CD14-positive monocyte (primary cell): ENCODE data around the gene SMIM3. TPM values are rescaled to one million over a fixed set of nuclear protein-coding genes. Genes with fewer than 3 reads are reported as not detected.
"Not testable (repeated sequence)": the region's sequence is repeated elsewhere in the genome, so short reads cannot be mapped to it uniquely, and the experiment has no call there.

ENCODE experiments used
- DNase-seq, 3 donors: peaks; one replicate each; pipeline ENCODE4 v3.0.0-alpha.2; 2011 to 2022
- H2AFZ ChIP-seq: 2 replicates; pipeline ENCODE4 v1.6.0; 2012; ENCODE audit warnings: mild to moderate bottlenecking, low read depth, low read length, inconsistent platforms; ENCODE audit not compliant: insufficient read depth, poor library complexity, severe bottlenecking
- H3K27ac ChIP-seq, 2 donors: 1 replicate in 1 of 2; 2 replicates in 1 of 2; pipeline ENCODE4 v1.5.1; 2012 to 2013; ENCODE audit warnings: low read length in 2 of 2, control low read depth in 1 of 2, inconsistent platforms in 1 of 2, low read depth in 1 of 2, mild to moderate bottlenecking in 1 of 2
- H3K27me3 ChIP-seq, 2 donors: one replicate each; pipeline versions ENCODE4 v1.6.0 to v1.6.1; 2011 to 2013; ENCODE audit warnings: low read length in 2 of 2; ENCODE audit not compliant: control insufficient read depth in 2 of 2, insufficient read depth in 2 of 2
- H3K36me3 ChIP-seq, 2 donors: replicated peaks in 1 of 2; 1 replicate in 1 of 2; 2 replicates in 1 of 2; pipeline versions ENCODE4 v1.5.1 to v1.6.1; 2012 to 2013; ENCODE audit warnings: low read length in 2 of 2, control low read depth in 1 of 2, inconsistent platforms in 1 of 2, mild to moderate bottlenecking in 1 of 2; ENCODE audit not compliant: insufficient read depth in 2 of 2, control insufficient read depth in 1 of 2
- H3K4me1 ChIP-seq, 2 donors: 1 replicate in 1 of 2; 2 replicates in 1 of 2; pipeline versions ENCODE4 v1.5.1 to v1.6.1; 2012 to 2013; ENCODE audit warnings: low read length in 2 of 2, control low read depth in 1 of 2, inconsistent platforms in 1 of 2, mild to moderate bottlenecking in 1 of 2, moderate library complexity in 1 of 2; ENCODE audit not compliant: insufficient read depth in 2 of 2, control insufficient read depth in 1 of 2
- H3K4me2 ChIP-seq: replicated peaks from 2 replicates; pipeline ENCODE3; 2012; ENCODE audit warnings: low read length, moderate library complexity, mild to moderate bottlenecking; ENCODE audit not compliant: poor library complexity, severe bottlenecking; ENCODE audit errors: extremely low read depth
- H3K4me3 ChIP-seq, 3 experiments: fragments of 200-600 bp in 1 of 3; sonication (generic) in 1 of 3; replicated peaks in 1 of 3; 1 replicate in 2 of 3; 2 replicates in 1 of 3; pipeline ENCODE4 v1.5.1; 2011 to 2013; ENCODE audit warnings: low read length in 3 of 3, mild to moderate bottlenecking in 3 of 3, control low read depth in 2 of 3, low read depth in 2 of 3, inconsistent platforms in 1 of 3, moderate library complexity in 1 of 3
- H3K79me2 ChIP-seq: 2 replicates; pipeline ENCODE4 v1.6.0; 2012; ENCODE audit warnings: mild to moderate bottlenecking, control low read depth, inconsistent platforms, low read length, moderate library complexity; ENCODE audit not compliant: insufficient read depth
- H3K9ac ChIP-seq: 2 replicates; pipeline ENCODE4 v1.6.0; 2017; ENCODE audit warnings: low read length, mild to moderate bottlenecking; ENCODE audit not compliant: insufficient read depth, poor library complexity, severe bottlenecking
- H3K9me3 ChIP-seq, 2 donors: replicated peaks in 1 of 2; 1 replicate in 1 of 2; 2 replicates in 1 of 2; pipeline versions ENCODE4 v1.5.1 to v1.6.1; 2012 to 2013; ENCODE audit warnings: low read length in 2 of 2, control low read depth in 1 of 2; ENCODE audit not compliant: control insufficient read depth in 1 of 2, insufficient read depth in 1 of 2
- H4K20me1 ChIP-seq: 2 replicates; pipeline ENCODE4 v1.6.0; 2012; ENCODE audit warnings: mild to moderate bottlenecking, low read length, control low read depth, moderate library complexity; ENCODE audit not compliant: insufficient read depth
- H3K27ac Mint-ChIP-seq, 7 donors: one replicate each; pipeline ENCODE4 v1.8.0; 2020; ENCODE audit warnings: mild to moderate bottlenecking in 7 of 7, mixed read lengths in 7 of 7, moderate library complexity in 6 of 7, inconsistent platforms in 2 of 7
- H3K27me3 Mint-ChIP-seq, 3 donors: one replicate each; pipeline ENCODE4 v1.8.0; 2021 to 2022; ENCODE audit warnings: low read depth in 3 of 3, mild to moderate bottlenecking in 3 of 3, mixed read lengths in 3 of 3, moderate library complexity in 3 of 3, inconsistent platforms in 1 of 3
- H3K36me3 Mint-ChIP-seq, 2 donors: one replicate each; pipeline ENCODE4 v1.8.0; 2020; ENCODE audit warnings: mixed read lengths in 2 of 2, inconsistent platforms in 1 of 2, mild to moderate bottlenecking in 1 of 2
- H3K4me1 Mint-ChIP-seq: one replicate; pipeline ENCODE4 v1.8.0; 2020; ENCODE audit warnings: mild to moderate bottlenecking, mixed read lengths
- H3K4me3 Mint-ChIP-seq, 2 donors: one replicate each; pipeline ENCODE4 v1.8.0; 2020; ENCODE audit warnings: mild to moderate bottlenecking in 2 of 2, mixed read lengths in 2 of 2, moderate library complexity in 1 of 2
- H3K9me3 Mint-ChIP-seq, 7 donors: one replicate each; pipeline ENCODE4 v1.8.0; 2020 to 2022; ENCODE audit warnings: mixed read lengths in 7 of 7, mild to moderate bottlenecking in 6 of 7, moderate library complexity in 6 of 7, inconsistent platforms in 2 of 7
- CTCF ChIP-seq: fragments of 200-600 bp; IDR thresholded peaks from one replicate; pipeline ENCODE4 v1.8.0; 2022; ENCODE audit warnings: antibody characterized with exemption, mild to moderate bottlenecking
- WGBS: methylation state at CpG from one replicate; pipeline ENCODE4 v1.1.5; 2013; ENCODE audit warnings: missing lambda C conversion rate; ENCODE audit not compliant: insufficient coverage; 5-methylcytosine and 5-hydroxymethylcytosine counted together
- intact Hi-C, 2 donors: fragments of 100-400 bp; cut with micrococcal nuclease; formaldehyde crosslinking; loops; one replicate each; pipeline versions ENCODE4 v1.15.0 to v1.15.1; 2023
- polyA plus RNA-seq, 3 donors: library from polyadenylated mRNA; depleted of rRNA in 1 of 3; unstranded in 2 of 3; stranded (reverse) in 1 of 3; fragments of 300-500 nt in 2 of 3; fragments of >200 nt in 1 of 3; fragmentation: Illumina TruSeq in 2 of 3; gene quantifications; 1 replicate in 2 of 3; 2 replicates in 1 of 3; pipeline ENCODE4 v1.2.3, GENCODE V29; 2012 to 2021

SMIM3 gene
- polyA plus RNA-seq, 3 donors: 41.7 to 52.2 (median 45.4) TPM

- Histone ChIP-seq H3K4me3 (no peak overlapping the region), H3K79me2 (peaks cover 89% of the 10 kb centered on the region), H2AFZ (no peak overlapping the region), H3K27ac (peak overlapping the region in 1 of 2 donors; percentile 46), H3K9ac (no peak overlapping the region), H3K4me2 (no peak overlapping the region), H3K27me3 (no peaks in the 10 kb centered on the region), H3K9me3 (no peaks in the 10 kb centered on the region), H3K36me3 (peaks cover 19 to 47% of the 10 kb centered on the region in 2 donors), H3K4me1 (peaks cover 17 to 19% of the 10 kb centered on the region in 2 donors), H4K20me1 (peaks cover 37% of the 10 kb centered on the region)
- no peak for TF ChIP-seq CTCF
- intact Hi-C loops: loop anchor here (5.0 kb wide), 2 partner anchors 38 to 43 kb away; partner anchors contain the start of gene SMIM3 (in 1 of the 2)
- peaks cover 60 to 81% of the 10 kb centered on the region in 2 donors for H3K36me3 Mint-ChIP-seq
- H3K27ac Mint-ChIP-seq: peak overlapping the region in 2 of 7 donors; percentile 9 to 68
- H3K27me3 Mint-ChIP-seq: no peaks in the 10 kb centered on the region
- no CpG with 5 or more reads among the region's 7 CpGs for WGBS
- no peak overlapping the region for H3K4me3 Mint-ChIP-seq
- no peak for DNase-seq
- H3K4me1 Mint-ChIP-seq: peaks cover 47% of the 10 kb centered on the region
- H3K9me3 Mint-ChIP-seq: peaks cover 0 to 3% (median 0%) of the 10 kb centered on the region in 7 donors
Observed at GRCh38 chr5:150738862-150739261, 39.7 kb upstream of the SMIM3 start.

GRCh38 chr5:150740992-150741391 lies 37.6 kb upstream of the SMIM3 start:
- Mint-ChIP-seq H3K27ac (no peak overlapping the region), H3K9me3 (peaks cover 0 to 3% (median 0%) of the 10 kb centered on the region in 7 donors), H3K27me3 (no peaks in the 10 kb centered on the region), H3K4me3 (no peak overlapping the region), H3K4me1 (peaks cover 39% of the 10 kb centered on the region), H3K36me3 (peaks cover 59 to 80% of the 10 kb centered on the region in 2 donors)
- no peak overlapping the region for H3K9ac ChIP-seq
- no peak for TF ChIP-seq CTCF
- H3K4me1 ChIP-seq: no peaks in the 10 kb centered on the region
- H3K4me2 ChIP-seq: no peak overlapping the region
- DNase-seq: no peak
- no peak overlapping the region for H3K27ac ChIP-seq
- peaks cover 37% of the 10 kb centered on the region for H4K20me1 ChIP-seq
- H3K36me3 ChIP-seq: peaks cover 19 to 47% of the 10 kb centered on the region in 2 donors
- no peaks in the 10 kb centered on the region for H3K27me3 ChIP-seq
- intact Hi-C loops: no loop called here
- H2AFZ ChIP-seq: no peak overlapping the region
- peaks cover 71% of the 10 kb centered on the region for H3K79me2 ChIP-seq
- no peak overlapping the region for H3K4me3 ChIP-seq
- no peaks in the 10 kb centered on the region for H3K9me3 ChIP-seq

- H3K9me3 ChIP-seq, intact Hi-C loops, DNase-seq, H3K4me3 Mint-ChIP-seq, H3K27me3 Mint-ChIP-seq, H3K9me3 Mint-ChIP-seq, H3K4me1 ChIP-seq, H3K4me3 ChIP-seq, H3K4me2 ChIP-seq, H2AFZ ChIP-seq, H3K27me3 ChIP-seq, H3K27ac ChIP-seq, H3K9ac ChIP-seq: not testable (repeated sequence)
- H3K36me3 Mint-ChIP-seq: peaks cover 47 to 66% of the 10 kb centered on the region in 2 donors
- 96% methylated on average over 5 of the region's 18 CpGs for WGBS
- peaks cover 58% of the 10 kb centered on the region for H3K79me2 ChIP-seq
- peaks cover 19 to 40% of the 10 kb centered on the region in 2 donors for H3K36me3 ChIP-seq
- H3K4me1 Mint-ChIP-seq: peaks cover 38% of the 10 kb centered on the region
- H4K20me1 ChIP-seq: peaks cover 37% of the 10 kb centered on the region
- peak overlapping the region in 2 of 7 donors; percentile 10 to 59 for H3K27ac Mint-ChIP-seq
Observed at GRCh38 chr5:150742455-150743141, 36.0 kb upstream of the SMIM3 start.
